HepG2 (cell line): ENCODE results near the gene TUBG1. TPM values are rescaled to one million over a fixed set of nuclear protein-coding genes. Genes with fewer than 3 reads are reported as not detected.

Experiments
- CCAR2 ChIP-seq: fragments of 200-400 bp; formaldehyde crosslinking; optimal IDR thresholded peaks from 2 replicates; pipeline ENCODE3; 2018; ENCODE audit warnings: low read depth, mild to moderate bottlenecking, low read length, moderate library complexity
- CHCHD3 ChIP-seq: sonication (generic); formaldehyde crosslinking; IDR thresholded peaks from 2 replicates; pipeline ENCODE4 v1.8.0; 2022; ENCODE audit warnings: mild to moderate bottlenecking, missing genetic modification reagents, moderate library complexity
- FLYWCH1 ChIP-seq: sonication (generic); formaldehyde crosslinking; IDR thresholded peaks from 2 replicates; pipeline ENCODE4 v1.8.1; 2023; ENCODE audit warnings: mild to moderate bottlenecking, missing genetic modification reagents
- GATAD2A ChIP-seq: IDR thresholded peaks from 2 replicates; pipeline ENCODE4 v1.6.1; 2016
- HOXA3 ChIP-seq: sonication (generic); formaldehyde crosslinking; IDR thresholded peaks from 2 replicates; pipeline ENCODE4 v1.5.0; 2020; ENCODE audit warnings: missing genetic modification reagents
- ISL2 ChIP-seq: sonication (generic); formaldehyde crosslinking; IDR thresholded peaks from 2 replicates; pipeline ENCODE4 v1.5.0; 2020; ENCODE audit warnings: missing genetic modification reagents
- ISX ChIP-seq: sonication (generic); formaldehyde crosslinking; conservative IDR thresholded peaks from 2 replicates; pipeline ENCODE4 v1.5.0; 2020; ENCODE audit warnings: missing genetic modification reagents
- PCBP2 ChIP-seq: fragments of 200-400 bp; formaldehyde crosslinking; optimal IDR thresholded peaks from 2 replicates; pipeline ENCODE3; 2018; ENCODE audit warnings: low read length, low read depth; ENCODE audit not compliant: poor library complexity, severe bottlenecking
- RXRA ChIP-seq: sonication (generic); formaldehyde crosslinking; IDR thresholded peaks from 2 replicates; pipeline ENCODE4 v1.5.1; 2020; ENCODE audit warnings: missing genetic modification reagents
- THRA ChIP-seq: sonication (generic); formaldehyde crosslinking; IDR thresholded peaks from 2 replicates; pipeline ENCODE4 v1.4.0; 2020; ENCODE audit warnings: missing genetic modification reagents, borderline replicate concordance
- ZNF546 ChIP-seq: sonication (generic); formaldehyde crosslinking; conservative IDR thresholded peaks from 2 replicates; pipeline ENCODE4 v1.8.1; 2023; ENCODE audit warnings: mild to moderate bottlenecking, missing genetic modification reagents
- ZNF550 ChIP-seq: sonication (generic); formaldehyde crosslinking; IDR thresholded peaks from 2 replicates; pipeline ENCODE4 v1.4.0; 2020; ENCODE audit warnings: mild to moderate bottlenecking, missing genetic modification reagents, borderline replicate concordance
- ZNF777 ChIP-seq: sonication (generic); formaldehyde crosslinking; IDR thresholded peaks from 2 replicates; pipeline ENCODE4 v1.4.0; 2020; ENCODE audit warnings: missing genetic modification reagents
- polyA plus RNA-seq, 8 experiments: library from polyadenylated mRNA; depleted of rRNA in 3 of 8; stranded (reverse) in 7 of 8; unstranded in 1 of 8; fragments of >200 nt; fragmentation: Illumina TruSeq in 4 of 8; extraction: Trizol in 4 of 8; gene quantifications; 2 replicates each; pipeline versions ENCODE4 v1.2.1 to v1.2.3, GENCODE V29; 2011 to 2016; ENCODE audit warnings: low read depth in 4 of 8, missing spikeins in 1 of 8, mixed read lengths in 1 of 8; ENCODE audit not compliant: insufficient read depth in 1 of 8
- total RNA-seq, 5 experiments: library from RNA; depleted of rRNA; stranded (reverse); fragments of >200 nt; fragmentation: Illumina TruSeq; extraction: Trizol; gene quantifications; 2 replicates each; pipeline ENCODE4 v1.2.3, GENCODE V29; 2016; ENCODE audit warnings: low read depth in 1 of 5
- TF ChIP-seq, protein P1 (sequence below): sonication (generic); formaldehyde crosslinking; IDR thresholded peaks from 2 replicates; pipeline ENCODE4 v1.4.0; 2020; ENCODE audit warnings: missing genetic modification reagents
- TF ChIP-seq, protein P2 (sequence below): sonication (generic); formaldehyde crosslinking; IDR thresholded peaks from 2 replicates; pipeline ENCODE4 v1.4.0; 2020; ENCODE audit warnings: missing genetic modification reagents, borderline replicate concordance
- TF ChIP-seq, protein P3 (sequence below): IDR thresholded peaks from 2 replicates; pipeline ENCODE4 v1.6.1; 2016; ENCODE audit warnings: mild to moderate bottlenecking
- TF ChIP-seq, protein P4 (sequence below): sonication (generic); formaldehyde crosslinking; IDR thresholded peaks from 2 replicates; pipeline ENCODE4 v1.4.0; 2020; ENCODE audit warnings: mild to moderate bottlenecking, missing genetic modification reagents, borderline replicate concordance

Gene TUBG1
- total and polyA plus RNA-seq, 2 of the 13 experiments (the other 11 are each of a cell fraction or from before 2014, with no cell fraction given): 74.1 to 137 TPM

DNA sequence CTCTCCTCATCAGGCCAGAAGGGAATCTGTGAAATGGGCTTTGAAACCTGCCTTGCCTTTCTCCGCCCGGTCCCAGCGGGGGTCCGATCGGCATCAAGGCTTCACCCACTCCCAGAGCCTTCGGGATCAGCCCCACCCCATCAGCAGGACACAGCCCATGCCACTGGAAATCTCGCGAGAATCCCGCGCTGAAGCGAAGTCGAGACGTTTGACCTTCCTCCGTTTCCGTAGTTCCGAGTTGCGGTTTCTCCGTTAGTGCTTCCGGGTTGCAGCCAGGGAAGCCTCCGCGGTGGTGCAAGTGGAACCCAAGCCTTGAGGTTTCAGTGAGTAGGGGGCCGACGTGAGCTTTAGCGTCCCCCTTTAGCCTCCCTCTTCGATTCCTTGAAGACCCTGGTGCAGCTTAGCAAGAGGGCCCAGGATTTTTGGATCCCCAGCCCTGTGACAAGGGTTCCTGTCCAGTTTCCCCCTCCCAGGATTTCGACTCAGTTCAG lies 47.5 kb upstream of the TUBG1 start, which contains the start of gene COASY (continued):
- TF ChIP-seq, protein P1, sequence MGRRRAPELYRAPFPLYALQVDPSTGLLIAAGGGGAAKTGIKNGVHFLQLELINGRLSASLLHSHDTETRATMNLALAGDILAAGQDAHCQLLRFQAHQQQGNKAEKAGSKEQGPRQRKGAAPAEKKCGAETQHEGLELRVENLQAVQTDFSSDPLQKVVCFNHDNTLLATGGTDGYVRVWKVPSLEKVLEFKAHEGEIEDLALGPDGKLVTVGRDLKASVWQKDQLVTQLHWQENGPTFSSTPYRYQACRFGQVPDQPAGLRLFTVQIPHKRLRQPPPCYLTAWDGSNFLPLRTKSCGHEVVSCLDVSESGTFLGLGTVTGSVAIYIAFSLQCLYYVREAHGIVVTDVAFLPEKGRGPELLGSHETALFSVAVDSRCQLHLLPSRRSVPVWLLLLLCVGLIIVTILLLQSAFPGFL: no peak
- TF ChIP-seq, protein P2, sequence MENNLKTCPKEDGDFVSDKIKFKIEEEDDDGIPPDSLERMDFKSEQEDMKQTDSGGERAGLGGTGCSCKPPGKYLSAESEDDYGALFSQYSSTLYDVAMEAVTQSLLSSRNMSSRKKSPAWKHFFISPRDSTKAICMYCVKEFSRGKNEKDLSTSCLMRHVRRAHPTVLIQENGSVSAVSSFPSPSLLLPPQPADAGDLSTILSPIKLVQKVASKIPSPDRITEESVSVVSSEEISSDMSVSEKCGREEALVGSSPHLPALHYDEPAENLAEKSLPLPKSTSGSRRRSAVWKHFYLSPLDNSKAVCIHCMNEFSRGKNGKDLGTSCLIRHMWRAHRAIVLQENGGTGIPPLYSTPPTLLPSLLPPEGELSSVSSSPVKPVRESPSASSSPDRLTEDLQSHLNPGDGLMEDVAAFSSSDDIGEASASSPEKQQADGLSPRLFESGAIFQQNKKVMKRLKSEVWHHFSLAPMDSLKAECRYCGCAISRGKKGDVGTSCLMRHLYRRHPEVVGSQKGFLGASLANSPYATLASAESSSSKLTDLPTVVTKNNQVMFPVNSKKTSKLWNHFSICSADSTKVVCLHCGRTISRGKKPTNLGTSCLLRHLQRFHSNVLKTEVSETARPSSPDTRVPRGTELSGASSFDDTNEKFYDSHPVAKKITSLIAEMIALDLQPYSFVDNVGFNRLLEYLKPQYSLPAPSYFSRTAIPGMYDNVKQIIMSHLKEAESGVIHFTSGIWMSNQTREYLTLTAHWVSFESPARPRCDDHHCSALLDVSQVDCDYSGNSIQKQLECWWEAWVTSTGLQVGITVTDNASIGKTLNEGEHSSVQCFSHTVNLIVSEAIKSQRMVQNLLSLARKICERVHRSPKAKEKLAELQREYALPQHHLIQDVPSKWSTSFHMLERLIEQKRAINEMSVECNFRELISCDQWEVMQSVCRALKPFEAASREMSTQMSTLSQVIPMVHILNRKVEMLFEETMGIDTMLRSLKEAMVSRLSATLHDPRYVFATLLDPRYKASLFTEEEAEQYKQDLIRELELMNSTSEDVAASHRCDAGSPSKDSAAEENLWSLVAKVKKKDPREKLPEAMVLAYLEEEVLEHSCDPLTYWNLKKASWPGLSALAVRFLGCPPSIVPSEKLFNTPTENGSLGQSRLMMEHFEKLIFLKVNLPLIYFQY (CRISPR knock-in tag): no peak; the same call in 1 of the 2 replicates
- TF ChIP-seq CCAR2: no peak
- no peak for TF ChIP-seq FLYWCH1 (CRISPR knock-in tag)
- no peak for TF ChIP-seq CHCHD3
- TF ChIP-seq, protein P3, sequence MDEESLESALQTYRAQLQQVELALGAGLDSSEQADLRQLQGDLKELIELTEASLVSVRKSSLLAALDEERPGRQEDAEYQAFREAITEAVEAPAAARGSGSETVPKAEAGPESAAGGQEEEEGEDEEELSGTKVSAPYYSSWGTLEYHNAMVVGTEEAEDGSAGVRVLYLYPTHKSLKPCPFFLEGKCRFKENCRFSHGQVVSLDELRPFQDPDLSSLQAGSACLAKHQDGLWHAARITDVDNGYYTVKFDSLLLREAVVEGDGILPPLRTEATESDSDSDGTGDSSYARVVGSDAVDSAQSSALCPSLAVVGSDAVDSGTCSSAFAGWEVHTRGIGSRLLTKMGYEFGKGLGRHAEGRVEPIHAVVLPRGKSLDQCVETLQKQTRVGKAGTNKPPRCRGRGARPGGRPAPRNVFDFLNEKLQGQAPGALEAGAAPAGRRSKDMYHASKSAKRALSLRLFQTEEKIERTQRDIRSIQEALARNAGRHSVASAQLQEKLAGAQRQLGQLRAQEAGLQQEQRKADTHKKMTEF (CRISPR knock-in tag): peak; percentile 94
- TF ChIP-seq ISL2 (CRISPR knock-in tag): peak; percentile 84
- peak; percentile 73; the same call in 1 of the 2 replicates for TF ChIP-seq THRA (CRISPR knock-in tag)
- peak; percentile 78; the same call in 1 of the 2 replicates for TF ChIP-seq GATAD2A (CRISPR knock-in tag)
- TF ChIP-seq HOXA3 (CRISPR knock-in tag): peak; percentile 95
- 0 out of 2 replicates have a peak, but pooled peaks have one; percentile 24 for TF ChIP-seq ZNF546 (CRISPR knock-in tag)
- TF ChIP-seq, protein P4, sequence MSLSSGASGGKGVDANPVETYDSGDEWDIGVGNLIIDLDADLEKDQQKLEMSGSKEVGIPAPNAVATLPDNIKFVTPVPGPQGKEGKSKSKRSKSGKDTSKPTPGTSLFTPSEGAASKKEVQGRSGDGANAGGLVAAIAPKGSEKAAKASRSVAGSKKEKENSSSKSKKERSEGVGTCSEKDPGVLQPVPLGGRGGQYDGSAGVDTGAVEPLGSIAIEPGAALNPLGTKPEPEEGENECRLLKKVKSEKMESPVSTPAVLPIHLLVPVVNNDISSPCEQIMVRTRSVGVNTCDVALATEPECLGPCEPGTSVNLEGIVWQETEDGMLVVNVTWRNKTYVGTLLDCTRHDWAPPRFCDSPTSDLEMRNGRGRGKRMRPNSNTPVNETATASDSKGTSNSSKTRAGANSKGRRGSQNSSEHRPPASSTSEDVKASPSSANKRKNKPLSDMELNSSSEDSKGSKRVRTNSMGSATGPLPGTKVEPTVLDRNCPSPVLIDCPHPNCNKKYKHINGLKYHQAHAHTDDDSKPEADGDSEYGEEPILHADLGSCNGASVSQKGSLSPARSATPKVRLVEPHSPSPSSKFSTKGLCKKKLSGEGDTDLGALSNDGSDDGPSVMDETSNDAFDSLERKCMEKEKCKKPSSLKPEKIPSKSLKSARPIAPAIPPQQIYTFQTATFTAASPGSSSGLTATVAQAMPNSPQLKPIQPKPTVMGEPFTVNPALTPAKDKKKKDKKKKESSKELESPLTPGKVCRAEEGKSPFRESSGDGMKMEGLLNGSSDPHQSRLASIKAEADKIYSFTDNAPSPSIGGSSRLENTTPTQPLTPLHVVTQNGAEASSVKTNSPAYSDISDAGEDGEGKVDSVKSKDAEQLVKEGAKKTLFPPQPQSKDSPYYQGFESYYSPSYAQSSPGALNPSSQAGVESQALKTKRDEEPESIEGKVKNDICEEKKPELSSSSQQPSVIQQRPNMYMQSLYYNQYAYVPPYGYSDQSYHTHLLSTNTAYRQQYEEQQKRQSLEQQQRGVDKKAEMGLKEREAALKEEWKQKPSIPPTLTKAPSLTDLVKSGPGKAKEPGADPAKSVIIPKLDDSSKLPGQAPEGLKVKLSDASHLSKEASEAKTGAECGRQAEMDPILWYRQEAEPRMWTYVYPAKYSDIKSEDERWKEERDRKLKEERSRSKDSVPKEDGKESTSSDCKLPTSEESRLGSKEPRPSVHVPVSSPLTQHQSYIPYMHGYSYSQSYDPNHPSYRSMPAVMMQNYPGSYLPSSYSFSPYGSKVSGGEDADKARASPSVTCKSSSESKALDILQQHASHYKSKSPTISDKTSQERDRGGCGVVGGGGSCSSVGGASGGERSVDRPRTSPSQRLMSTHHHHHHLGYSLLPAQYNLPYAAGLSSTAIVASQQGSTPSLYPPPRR (CRISPR knock-in tag): peak; percentile 52; the same call in 1 of the 2 replicates
- peak; percentile 76 for TF ChIP-seq RXRA (CRISPR knock-in tag)
- no peak for TF ChIP-seq PCBP2
- no peak for TF ChIP-seq ZNF550 (CRISPR knock-in tag)
- TF ChIP-seq ZNF777: peak; percentile 94; the same call in 1 of the 2 replicates
- TF ChIP-seq ISX: no peak; the same call in 1 of the 2 replicates
